Breast epithelium (tissue), 4 donors: Measurements from ENCODE around the gene ARHGDIA. TPM values are rescaled to one million over a fixed set of nuclear protein-coding genes. Genes with fewer than 3 reads are reported as not detected.

ENCODE experiments used
- DNase-seq, 2 donors: peaks; one replicate each; pipeline ENCODE4 v3.0.0-alpha.2; 2019; ENCODE audit warnings: low spot score in 2 of 2
- H3K27ac ChIP-seq, 2 donors: fragments of 200-600 bp; sonication (generic) in 1 of 2; one replicate each; pipeline ENCODE4 v1.5.1; 2016 to 2019; ENCODE audit warnings: mild to moderate bottlenecking in 1 of 2
- H3K27me3 ChIP-seq, 2 donors: fragments of 200-600 bp; sonication (generic) in 1 of 2; one replicate each; pipeline versions ENCODE4 v1.5.1 to v1.6.0; 2017 to 2019; ENCODE audit warnings: control low read depth in 1 of 2, mild to moderate bottlenecking in 1 of 2
- H3K36me3 ChIP-seq: fragments of 200-600 bp; one replicate; pipeline ENCODE4 v1.5.1; 2019
- H3K4me1 ChIP-seq, 2 donors: fragments of 200-600 bp; sonication (generic); one replicate each; pipeline ENCODE4 v1.5.1; 2016 to 2019; ENCODE audit warnings: control low read depth in 1 of 2
- H3K4me3 ChIP-seq, 3 donors: fragments of 200-600 bp; sonication (generic); 1 replicate in 2 of 3; 2 replicates in 1 of 3; pipeline ENCODE4 v1.5.1; 2016 to 2019; ENCODE audit warnings: mild to moderate bottlenecking in 3 of 3, moderate library complexity in 2 of 3
- H3K9me3 ChIP-seq, 2 donors: fragments of 200-600 bp; sonication (generic) in 1 of 2; one replicate each; pipeline ENCODE4 v1.5.1; 2016 to 2019; ENCODE audit warnings: control low read depth in 1 of 2
- POLR2A ChIP-seq: fragments of 450-650 bp; IDR thresholded peaks from one replicate; pipeline ENCODE4 v1.6.1; 2016; ENCODE audit warnings: antibody characterized with exemption, mild to moderate bottlenecking, moderate library complexity
- POLR2AphosphoS5 ChIP-seq, 3 donors: sonication (generic); formaldehyde crosslinking; IDR thresholded peaks; one replicate each; pipeline ENCODE4 v1.6.1; 2017; ENCODE audit warnings: antibody characterized with exemption in 3 of 3
- intact Hi-C: fragments of 100-400 bp; cut with DNase I; formaldehyde crosslinking; loops from one replicate; pipeline ENCODE4 v1.15.1; 2023; ENCODE audit warnings: low total_unique reads
- total RNA-seq, 3 donors: library from RNA; depleted of rRNA; stranded (reverse); fragments of >200 nt; gene quantifications; one replicate each; pipeline ENCODE4 v1.1.0, GENCODE V29; 2016
- TF ChIP-seq, protein P1 (sequence below), 3 donors: fragments of 450-650 bp; IDR thresholded peaks; one replicate each; pipeline ENCODE4 v1.5.1; 2016 to 2017; ENCODE audit warnings: antibody characterized with exemption in 3 of 3, mild to moderate bottlenecking in 3 of 3, moderate library complexity in 3 of 3

Gene ARHGDIA
- total RNA-seq, 3 donors from 2014 or later: 67.0 to 135 (median 124) TPM

DNA sequence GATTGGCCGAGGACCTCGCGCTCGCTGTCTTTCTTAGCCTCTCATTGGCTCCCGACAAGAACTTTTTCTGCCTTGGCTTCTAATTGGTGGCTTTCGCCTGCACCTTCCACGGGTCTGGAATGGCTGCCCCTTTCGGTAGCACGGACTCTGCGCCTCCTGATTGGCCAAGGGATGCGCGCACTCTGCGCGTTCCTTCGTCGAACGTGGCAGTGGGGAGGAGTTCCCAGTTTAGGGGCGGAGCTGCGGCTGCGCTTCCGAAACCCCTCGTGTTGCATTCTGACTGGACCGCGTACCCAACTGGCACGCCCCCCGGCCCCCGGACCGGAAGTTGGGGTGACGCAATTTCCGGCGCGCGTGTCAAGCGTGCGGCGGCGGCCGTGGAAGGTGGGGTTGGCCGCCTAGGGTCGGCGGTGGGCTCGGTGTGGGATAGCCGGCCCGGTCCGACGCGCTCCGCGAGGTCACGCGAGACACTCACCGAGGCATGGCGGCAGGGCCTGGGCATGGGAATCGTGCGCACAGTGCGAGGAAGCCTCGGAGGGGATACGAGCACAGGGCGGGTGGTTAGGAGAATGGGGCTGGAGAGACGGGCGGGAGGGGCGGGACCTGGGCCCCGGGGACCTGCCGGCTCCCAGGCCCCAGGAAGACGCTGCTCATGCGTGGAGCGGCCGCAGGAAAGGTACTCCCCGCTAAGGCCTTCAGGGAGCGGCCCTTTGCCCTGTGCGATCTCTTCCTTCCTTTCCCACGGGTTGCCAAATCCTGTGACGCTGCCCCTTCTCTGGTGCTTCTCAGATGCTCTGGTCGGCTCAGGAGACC is 10.2 kb downstream of the ARHGDIA start:
- peak; percentile 99 to 100 for DNase-seq
- Histone ChIP-seq H3K4me1 (peaks cover 10 to 15% of the 10 kb centered on the region in 2 donors), H3K27me3 (no peaks in the 10 kb centered on the region), H3K27ac (peak overlapping the region; percentile 98), H3K9me3 (no peaks in the 10 kb centered on the region), H3K4me3 (peak overlapping the region; percentile 93 to 100 (median 96)), H3K36me3 (no peaks in the 10 kb centered on the region)
- TF ChIP-seq POLR2A (peak; percentile 97), POLR2AphosphoS5 (IDR thresholded peaks at IDR 0.05) (peak; percentile 99 to 100 (median 100))
- TF ChIP-seq, protein P1, sequence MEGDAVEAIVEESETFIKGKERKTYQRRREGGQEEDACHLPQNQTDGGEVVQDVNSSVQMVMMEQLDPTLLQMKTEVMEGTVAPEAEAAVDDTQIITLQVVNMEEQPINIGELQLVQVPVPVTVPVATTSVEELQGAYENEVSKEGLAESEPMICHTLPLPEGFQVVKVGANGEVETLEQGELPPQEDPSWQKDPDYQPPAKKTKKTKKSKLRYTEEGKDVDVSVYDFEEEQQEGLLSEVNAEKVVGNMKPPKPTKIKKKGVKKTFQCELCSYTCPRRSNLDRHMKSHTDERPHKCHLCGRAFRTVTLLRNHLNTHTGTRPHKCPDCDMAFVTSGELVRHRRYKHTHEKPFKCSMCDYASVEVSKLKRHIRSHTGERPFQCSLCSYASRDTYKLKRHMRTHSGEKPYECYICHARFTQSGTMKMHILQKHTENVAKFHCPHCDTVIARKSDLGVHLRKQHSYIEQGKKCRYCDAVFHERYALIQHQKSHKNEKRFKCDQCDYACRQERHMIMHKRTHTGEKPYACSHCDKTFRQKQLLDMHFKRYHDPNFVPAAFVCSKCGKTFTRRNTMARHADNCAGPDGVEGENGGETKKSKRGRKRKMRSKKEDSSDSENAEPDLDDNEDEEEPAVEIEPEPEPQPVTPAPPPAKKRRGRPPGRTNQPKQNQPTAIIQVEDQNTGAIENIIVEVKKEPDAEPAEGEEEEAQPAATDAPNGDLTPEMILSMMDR (IDR thresholded peaks at IDR 0.05): peak; percentile 36 to 74 (median 57)
- intact Hi-C loops: no loop called here

DNA sequence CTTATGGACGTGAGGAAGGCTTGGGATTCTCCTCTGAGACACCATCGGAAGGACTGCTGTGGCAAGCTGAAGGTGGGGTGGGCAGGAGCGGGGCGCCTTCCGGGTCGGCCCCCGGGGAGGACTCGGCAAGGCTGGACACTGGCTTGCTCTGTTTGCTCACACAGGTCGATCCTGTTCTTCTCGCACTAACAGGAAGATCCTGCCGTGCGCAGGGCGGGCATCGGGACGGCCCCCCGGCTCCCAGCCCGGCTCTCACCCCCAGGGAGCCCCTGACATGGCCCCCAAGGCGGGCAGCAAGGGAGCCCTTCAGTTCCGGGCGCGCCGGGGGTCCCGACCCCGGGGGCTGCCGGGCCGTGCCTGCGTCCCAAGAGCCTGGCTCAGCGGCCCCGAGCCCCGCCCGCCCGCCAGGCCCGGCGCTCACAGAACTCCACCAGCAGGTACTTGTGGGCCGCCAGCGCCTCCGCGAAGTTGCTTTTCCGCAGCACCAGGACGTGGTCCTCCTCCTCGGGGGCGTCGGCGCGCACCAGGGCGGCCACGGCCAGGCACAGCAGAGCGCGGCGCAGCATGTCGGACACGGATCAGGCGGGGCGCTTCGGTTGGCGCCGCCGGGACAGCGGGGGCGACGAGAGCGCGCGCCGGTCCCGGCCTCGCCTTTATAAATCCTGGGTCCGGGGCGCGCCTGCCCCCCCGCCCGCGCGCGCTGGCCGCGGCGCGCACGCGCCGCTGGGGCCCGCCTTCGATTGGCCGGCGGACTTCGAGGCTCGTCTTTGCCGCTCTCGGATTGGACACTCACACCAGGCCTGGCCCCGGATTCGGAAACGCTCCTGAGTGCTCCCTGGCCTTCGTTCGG is 11.0 kb downstream of the ARHGDIA start, which contains the start of gene P4HB:
Gene P4HB (minus strand): TSS at position 630 of the 850 bp plus-strand sequence. CDS start 64 bp downstream, at position 566.
- Histone ChIP-seq H3K27ac (peak within 1 kb of the TSS; percentile 98), H3K9me3 (no peaks in the 10 kb centered on the region), H3K4me1 (peaks cover 10 to 15% of the 10 kb centered on the region in 2 donors), H3K36me3 (no peaks in the 10 kb centered on the region), H3K4me3 (peak within 1 kb of the TSS; percentile 93 to 100 (median 96)), H3K27me3 (no peaks in the 10 kb centered on the region)
- DNase-seq: no peak
- intact Hi-C loops: no loop called here
- TF ChIP-seq POLR2AphosphoS5 (IDR thresholded peaks at IDR 0.05): peak; percentile 5 to 59 (median 43)
- TF ChIP-seq, protein P1 (IDR thresholded peaks at IDR 0.05): no peak

- H3K4me3 ChIP-seq: peak overlapping the region; percentile 93 to 100 (median 96)
- intact Hi-C loops: no loop called here
- H3K9me3 ChIP-seq: no peaks in the 10 kb centered on the region
- H3K4me1 ChIP-seq: peaks cover 10 to 15% of the 10 kb centered on the region in 2 donors
- no peak for DNase-seq
- H3K27me3 ChIP-seq: no peaks in the 10 kb centered on the region
- no peaks in the 10 kb centered on the region for H3K36me3 ChIP-seq
- TF ChIP-seq, protein P1 (IDR thresholded peaks at IDR 0.05): no peak
- TF ChIP-seq POLR2A: no peak
- no peak for TF ChIP-seq POLR2AphosphoS5 (IDR thresholded peaks at IDR 0.05)
- H3K27ac ChIP-seq: peak overlapping the region; percentile 96 to 98
These were observed 11.9 kb downstream of the ARHGDIA start for GRCh38 chr17:81858967-81859905.

DNA sequence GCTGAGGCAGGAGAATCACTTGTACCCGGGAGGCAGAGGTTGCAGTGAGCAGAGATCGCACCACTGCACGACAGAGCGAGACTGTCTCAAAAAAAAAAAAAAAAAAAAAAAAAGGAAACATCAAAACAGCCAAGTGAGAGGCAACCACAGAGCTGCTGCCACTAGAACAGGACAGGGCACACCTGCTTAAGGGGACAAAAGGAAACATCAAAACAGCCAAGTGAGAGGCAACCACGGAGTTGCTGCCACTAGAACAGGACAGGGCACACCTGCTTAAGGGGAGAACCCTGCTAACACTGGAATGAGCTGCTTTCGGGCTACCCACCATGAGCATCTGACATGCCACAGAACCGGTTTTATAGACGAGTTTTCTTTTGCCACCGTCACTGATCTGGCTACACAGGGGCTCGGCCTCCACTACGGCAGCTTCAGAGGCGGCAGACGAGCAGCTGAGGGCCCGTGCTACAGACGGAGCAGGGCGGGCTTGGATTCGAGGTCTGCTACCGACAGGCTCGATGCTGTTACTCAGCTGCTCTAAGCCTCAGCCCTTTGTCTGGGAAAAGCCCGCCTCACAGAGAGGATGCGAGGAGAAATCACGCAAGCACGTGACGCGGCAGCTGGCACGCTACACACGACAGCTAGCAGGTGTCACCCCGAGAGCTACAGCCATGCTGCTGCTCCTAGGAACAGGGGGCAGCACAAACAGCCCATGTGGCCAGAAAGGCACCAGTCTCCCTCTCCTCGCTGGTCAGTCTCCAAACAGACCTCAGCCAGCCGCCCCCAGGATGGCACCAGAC is 12.8 kb downstream of the ARHGDIA start:
- Histone ChIP-seq H3K27ac (peak overlapping the region; percentile 96 to 98), H3K36me3 (no peaks in the 10 kb centered on the region), H3K4me1 (peaks cover 10 to 15% of the 10 kb centered on the region in 2 donors), H3K9me3 (no peaks in the 10 kb centered on the region), H3K27me3 (no peaks in the 10 kb centered on the region), H3K4me3 (peak overlapping the region; percentile 93 to 100 (median 96))
- DNase-seq: no peak
- TF ChIP-seq, protein P1 (IDR thresholded peaks at IDR 0.05): no peak
- no peak for TF ChIP-seq POLR2A
- intact Hi-C loops: no loop called here
